GM04503 (cell line): Measurements from ENCODE around the gene JAKMIP1.

Experiments
- DNase-seq: peaks from one replicate; pipeline ENCODE4 v3.0.0-alpha.2; 2012; ENCODE audit warnings: low read depth

Gene JAKMIP1

DNA sequence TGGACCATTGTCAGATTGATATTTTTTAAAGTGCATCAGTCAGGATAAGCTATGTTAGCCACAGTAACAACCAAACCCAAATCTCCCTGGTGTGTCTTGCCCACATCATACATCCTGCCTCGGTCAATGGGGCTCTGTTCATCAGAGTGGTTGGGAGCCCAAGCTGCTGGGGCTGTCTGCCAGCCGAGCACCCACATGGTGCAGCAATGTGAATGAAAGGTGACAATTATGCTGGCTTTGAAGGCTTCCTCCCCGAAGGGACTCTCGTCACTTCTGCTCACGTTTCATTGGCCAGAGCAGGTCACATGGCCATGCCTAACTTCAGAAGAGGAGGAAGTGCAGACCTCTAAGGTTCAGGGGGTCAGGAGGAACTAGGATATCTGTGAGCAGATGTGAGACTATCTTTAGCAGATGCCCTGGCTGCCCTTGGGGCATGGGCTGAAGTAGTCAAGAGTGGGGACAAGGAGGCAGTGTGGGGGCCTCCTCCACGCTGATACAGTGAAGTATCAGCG lies 1.3 kb upstream of the JAKMIP1 start:
- DNase-seq = no peak

DNA sequence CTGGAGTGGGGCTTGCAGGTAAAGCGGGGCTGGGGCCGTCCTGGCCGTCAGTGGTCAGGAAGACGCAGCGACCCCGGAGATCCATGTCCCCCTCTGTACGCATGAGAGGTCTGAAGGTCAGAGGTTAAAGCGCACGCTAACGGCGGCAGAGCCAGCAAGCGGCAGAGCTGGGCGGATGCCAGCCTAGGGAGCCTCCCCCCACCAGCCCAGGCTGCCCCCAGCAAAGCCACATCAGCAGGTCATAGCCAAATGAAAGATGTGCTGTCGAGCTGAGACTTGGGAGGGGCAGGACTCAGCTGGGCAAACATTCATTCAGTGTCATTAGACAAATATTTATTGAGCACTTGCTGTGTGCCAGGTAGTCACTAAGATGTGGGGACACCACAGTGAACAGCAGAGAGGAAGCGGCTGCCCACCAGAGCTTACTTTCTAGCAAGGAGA lies 593 bp upstream of the JAKMIP1 start:
- no peak for DNase-seq

DNA sequence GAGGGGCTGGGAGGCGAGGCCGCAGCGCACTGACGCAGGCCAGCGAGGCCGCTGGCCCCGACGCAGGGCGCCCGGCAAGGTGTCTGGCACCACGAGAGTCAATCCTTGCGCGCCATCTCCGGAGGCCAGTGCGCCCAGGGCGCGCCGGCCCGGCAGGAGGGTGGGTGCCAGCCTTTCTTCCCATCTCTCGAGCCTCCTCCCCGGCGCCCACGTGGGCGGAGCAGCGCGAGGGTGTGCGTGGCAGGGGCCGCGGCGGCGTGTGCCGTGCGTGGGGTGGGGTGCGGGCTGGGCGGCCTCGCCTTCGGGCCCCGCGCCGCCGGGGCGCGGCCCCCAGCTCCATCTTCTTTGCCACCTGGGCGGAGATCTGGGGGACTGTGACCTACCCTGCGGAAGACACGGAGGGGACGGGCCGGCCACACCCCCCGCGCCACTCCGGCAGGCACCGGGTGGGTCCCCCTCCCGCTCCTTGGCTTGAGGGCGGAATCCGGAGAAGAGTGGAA lies 877 bp downstream of the JAKMIP1 start:
- DNase-seq = no peak

DNA sequence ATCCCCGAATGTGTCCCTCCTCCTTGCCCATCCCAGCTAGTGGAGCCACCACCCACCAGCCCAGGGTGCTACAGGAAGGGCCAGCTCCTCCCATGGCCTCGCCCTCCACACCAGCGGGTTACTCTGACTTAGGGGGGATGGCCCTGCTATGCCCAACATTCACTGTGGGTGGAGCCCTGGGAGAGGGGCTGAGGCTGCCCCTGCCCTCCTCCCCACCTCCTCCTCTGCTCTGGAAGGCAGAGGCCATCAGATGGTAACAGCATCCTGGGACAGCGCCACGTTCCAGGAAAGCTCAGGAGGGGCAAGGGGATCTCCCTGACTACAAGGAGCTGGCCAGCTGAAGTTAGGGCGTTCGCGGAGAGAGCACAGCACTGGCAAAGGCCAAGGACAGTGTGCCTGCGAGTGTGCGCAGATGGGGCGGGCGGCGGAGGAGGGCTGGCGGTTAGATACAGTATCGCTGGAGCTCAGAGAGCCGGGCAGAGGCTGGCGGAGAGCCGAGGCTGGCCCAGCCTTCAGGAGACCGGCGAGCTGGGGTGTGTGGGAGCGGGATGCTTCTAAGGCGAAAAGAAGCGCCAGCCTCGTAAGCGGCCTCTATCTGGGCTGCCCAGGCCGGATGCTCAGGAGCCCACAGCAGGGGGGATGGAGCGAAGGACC lies 1.5 kb downstream of the JAKMIP1 start:
- no peak for DNase-seq

DNA sequence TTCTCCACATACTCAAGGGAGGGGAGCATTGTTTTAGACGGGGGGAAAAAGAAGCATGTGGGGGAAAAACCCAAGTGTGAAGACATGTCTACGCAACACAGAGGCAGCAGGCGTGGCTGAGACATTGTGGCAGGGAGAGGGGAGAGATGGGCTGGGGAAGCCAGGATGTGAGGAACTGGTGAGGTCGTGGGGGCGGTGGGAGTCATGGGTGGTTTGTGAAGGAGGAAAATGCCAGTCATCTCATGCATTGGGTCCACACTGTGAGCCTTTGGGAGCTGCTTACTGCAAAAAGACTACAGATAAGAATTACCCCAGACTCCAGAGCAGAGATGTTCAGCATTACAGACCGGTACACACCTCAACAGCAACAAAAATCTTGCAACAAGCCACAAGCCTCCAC lies 2.1 kb downstream of the JAKMIP1 start:
- no peak for DNase-seq

DNA sequence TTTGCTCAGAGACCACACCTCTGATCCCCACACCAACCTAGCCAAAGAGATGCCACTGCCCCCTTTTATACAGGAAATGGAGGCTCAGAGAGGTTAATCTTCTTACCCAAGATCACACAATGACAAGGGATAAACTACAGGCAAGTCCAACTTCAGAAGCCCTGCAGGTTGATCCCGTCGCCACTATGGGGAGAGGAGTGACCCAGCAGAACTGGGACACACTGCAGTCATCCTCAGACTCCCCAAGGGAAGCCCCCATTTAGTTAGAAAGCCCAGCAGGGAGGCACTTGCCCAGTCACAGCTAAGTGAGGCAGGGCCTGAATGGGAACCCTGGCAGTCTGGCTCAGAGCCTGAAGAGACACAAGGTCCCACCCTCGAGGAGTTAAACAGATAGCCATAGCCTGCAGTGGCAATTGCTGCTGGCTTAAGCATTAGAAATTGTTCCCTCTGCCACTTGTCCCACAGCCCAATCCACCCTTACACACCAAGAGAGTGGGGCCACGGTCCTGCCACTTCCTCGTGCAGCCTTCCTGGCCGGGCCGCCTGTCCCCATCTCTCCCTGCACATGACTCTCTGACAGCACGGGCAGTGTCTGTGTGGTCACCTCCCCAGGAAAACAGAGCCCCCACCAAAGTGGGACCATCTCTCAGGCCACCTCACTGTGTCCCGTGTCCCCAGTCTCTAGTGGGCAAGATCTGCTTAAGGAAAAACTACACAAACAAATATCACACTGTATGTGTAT lies 2.7 kb downstream of the JAKMIP1 start:
- no peak for DNase-seq

DNA sequence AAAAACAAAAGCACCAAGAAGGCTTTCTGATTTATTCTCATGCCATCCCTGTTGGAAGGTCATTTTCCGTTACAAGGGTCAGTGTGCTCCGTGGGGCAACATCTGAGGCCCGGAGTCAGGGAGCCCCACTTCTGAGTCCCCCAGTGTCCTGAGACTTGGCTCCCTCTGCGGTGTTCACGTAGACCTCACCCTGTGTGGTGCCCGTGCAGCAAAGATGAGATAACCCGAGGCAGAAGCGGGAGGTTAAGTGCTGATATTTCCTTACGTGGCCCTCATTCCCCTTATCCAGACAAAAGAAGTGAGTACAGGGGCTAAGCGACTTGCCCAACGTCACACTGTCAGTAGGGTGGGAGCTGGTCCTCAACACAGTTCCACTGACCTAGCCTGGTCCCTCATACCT lies 3.5 kb downstream of the JAKMIP1 start:
- DNase-seq = no peak

DNA sequence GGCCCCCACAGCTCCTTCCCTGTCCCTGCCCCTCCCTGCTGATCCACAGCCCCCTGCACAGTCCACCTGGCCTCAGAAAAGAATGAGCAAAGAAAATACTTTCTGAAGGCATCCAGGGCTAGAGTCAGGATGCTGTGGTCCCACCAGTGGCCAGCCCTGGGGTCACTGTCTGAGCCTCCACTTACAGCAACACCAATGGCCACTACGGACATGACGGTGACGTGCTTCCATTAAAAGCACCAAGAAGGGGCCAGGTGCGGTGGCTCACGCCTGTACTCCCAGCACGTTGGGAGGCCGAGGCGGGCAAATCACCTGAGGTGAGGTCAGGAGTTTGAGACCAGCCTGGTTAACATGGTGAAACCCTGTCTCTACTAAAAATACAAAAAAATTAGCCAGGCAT lies 4.0 kb downstream of the JAKMIP1 start:
- no peak for DNase-seq

DNA sequence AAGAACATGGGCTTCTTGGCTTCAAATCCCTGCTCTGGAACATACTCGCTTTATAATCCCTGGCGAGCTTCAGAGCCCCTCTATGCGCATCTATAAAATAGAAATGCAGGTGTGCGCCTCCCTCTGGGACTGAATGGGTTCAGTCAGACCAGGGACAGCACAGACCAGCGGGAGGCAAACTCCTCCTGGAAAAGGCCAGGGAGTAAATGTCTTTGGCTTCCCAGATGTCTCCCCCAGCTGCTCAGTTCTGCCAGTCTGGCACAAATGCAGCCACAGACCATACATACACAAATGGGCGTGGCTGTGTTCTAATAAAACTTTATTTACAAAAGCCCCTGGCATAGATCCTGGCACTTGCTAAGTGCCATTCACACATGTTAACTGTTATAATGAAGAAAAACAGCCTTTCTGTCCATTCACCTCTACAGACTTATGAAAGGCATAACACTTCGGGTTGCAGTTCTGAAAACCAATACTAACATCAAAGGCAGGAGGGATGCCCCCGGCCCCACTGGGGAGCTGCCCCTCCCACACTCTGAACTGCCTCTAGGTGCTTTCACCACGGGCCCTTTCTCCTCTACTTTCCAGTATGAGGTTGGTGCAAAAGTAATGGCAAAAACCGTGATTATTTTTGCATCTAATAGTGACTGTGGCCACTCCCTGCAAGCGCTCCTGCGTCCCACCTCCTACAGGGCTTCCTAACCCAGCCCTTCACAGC lies 4.6 kb downstream of the JAKMIP1 start:
- DNase-seq = no peak

DNA sequence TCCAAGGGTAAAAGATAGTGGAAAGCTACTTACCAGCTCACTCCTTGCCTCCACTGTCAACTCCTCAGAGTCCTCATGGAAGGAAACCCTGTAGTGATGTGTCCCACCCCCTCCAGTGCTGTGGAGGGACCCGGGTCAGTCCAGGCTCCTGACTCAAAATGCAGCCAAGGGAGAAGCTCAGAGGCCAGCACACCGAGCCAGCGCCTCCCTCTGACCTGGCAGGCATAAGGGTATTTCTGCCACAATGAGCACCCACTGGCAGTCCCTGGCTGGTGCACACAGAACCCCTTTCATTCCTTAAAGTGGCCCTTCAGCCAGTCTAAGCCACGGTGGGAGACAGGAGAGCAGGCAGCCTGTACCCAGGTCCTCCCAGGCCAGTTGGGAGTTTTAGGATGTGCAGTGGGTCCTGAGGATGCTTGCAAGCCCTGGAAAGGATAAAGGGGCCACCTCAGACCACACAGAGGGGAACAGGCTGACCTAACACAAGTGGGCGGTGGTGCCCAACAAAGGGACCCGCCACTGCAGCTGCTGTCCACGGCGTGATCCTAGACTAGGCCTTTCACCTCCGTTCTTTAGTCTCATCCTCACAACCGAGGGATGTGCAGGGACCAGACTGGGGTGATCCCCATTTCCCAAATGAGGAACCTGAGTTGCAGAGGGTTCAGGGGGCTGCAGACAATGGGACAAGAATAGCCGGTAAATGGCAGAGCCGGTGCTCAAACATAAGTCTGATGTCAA lies 5.7 kb downstream of the JAKMIP1 start:
- no peak for DNase-seq

DNA sequence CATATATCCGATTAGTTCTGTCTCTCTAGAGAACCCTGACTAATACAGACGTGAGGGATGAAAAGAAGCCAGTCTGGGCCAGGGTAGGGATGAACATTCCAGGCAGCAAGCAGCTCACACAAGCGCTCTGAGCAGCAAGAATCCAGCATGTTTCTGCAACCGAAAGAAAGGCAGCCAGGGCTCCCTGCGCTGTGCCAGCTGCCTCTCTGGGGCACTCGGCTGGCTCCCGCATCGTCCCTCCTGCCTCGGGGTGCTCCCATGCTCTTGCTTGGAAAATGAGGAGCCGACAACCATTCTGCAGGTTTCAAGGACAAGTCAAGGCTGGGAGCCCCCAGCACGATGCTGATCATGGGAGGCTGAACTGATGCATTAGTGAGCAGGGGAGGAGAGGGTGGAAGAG lies 7.0 kb downstream of the JAKMIP1 start:
- DNase-seq = no peak

DNA sequence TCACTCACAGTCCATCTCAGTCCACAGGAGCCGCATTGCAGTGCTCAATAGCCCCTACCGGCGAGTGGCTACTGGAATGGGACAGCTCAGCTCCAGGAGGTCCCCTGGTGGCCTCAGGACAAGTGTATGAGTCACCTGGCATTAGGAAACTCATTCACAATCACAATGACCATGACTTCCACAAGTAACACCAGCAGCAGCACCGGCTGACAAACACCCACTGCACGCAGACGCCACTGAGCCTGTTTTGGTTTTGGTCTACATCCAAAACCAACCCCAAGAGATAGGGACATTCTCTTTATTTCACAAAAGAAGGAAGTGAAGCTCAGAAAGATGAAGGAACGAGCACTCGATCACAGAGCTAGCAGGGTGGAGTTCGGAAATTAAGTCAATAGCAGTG lies 8.1 kb downstream of the JAKMIP1 start:
- DNase-seq = no peak

DNA sequence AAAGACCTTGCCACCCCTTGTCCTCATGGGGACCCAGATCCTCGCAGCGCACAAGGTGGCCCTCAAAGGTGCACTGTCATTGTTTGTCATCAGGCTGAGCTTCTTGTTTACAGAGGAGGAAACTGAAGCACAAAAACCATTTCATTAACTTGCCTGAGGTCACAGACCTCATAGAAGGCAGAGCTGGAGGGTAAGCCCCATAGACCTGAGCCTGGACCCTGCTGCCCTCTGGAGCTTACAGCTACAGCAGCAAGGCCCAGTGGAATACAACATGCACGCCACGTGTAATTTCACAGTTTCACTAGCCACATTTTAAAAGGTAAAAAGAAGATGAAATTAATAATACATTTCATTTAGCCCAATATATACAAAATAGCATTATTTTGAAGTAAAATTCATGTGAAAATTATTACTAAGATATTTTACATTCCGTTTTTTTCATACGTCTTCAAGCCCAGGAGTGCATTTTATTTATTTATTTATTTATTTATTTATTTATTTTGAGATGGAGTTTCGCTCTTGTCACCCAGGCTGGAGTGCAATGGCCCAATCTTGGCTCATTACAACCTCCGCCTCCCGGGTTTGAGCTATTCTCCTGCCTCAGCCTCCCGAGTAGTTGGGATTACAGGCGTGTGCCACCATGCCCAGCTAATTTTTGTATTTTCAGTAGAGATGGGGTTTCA lies 8.8 kb downstream of the JAKMIP1 start:
- no peak for DNase-seq

DNA sequence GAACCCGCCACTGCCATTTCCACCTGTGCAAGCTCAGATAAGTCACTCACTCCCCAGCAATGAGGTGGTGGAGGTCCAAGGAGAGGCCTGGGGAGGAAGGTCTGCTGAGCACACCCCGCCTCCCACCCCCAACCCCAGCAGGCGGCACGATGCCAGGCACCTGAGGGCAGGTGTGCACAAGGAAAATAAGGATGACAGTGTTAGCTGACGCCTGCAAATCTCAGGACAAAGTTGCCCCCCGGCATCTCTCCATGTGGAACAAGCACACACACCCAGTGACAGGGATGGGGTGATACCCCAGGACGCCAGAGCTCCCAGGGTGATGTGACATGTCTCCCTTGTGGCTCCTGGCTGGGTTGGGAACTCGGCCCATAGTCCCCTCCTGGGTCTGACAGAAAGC lies 9.9 kb downstream of the JAKMIP1 start:
- DNase-seq = no peak

DNA sequence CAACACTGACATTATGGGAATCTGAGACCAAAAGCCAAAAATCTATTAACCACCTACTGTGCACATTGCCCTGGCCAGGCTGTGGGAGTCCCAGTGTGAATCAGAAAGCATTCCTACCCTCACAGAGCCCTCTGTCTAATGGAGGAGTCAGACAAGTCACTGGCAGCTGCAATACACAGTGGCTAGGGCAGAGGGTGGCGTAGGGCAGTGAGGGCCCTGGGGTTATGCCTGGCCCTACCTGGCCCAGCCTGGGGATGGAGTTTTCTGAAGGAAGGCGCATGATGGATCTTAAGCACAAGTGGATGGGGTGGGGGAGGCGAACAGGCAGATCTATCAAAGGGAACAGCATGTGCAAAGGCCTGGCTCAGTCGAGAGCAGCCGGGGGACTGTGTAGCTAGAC lies 10.8 kb downstream of the JAKMIP1 start:
- DNase-seq = no peak

DNA sequence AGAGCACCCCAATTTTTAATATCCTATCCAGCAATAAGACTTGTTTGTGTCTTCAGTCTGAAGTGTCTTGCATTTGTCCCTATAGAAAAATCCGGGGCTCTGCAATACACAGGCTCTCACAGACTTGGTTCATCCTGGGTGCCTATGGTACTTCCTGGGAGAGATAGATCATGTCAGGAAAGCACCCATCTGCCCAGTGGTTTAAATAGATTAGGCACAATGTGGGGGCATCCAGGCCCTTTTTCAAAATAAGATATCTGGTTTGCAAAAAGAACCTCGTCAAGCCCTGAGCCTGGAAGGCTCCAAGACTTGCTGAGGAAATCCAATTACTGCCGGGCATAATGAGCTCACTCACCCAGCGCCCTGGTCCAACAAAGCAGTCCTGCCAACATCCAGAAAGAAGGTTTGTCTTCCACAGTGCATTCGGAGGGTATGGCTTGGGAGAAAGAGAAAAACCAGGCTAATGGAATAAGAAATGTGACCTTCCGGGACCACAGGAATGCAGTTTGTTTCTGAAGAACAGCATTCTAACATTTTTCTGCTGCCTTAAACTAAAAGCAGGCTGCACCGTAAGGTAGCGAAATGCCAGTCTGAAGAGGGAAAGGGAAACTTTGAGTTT lies 11.6 kb downstream of the JAKMIP1 start:
- no peak for DNase-seq

DNA sequence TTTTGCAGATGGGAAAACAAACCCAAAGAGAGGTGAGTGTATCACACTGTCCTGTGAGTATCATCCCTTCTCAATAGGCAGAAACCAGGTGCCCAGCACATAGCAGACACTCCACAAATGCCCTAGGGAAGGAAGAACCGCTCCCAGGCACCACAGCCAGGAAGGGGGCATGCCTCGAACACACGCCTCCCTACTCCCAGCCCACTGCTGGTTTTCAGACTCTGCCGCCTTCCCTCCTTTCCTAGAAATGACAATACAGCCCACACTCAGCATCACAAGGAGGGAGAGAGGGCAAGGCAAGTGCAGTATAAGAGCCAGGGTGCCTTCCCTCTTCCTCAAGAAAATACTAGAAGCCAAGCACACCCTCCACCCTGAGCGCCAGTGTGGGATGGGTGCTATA lies 16.2 kb downstream of the JAKMIP1 start:
- DNase-seq = no peak

DNA sequence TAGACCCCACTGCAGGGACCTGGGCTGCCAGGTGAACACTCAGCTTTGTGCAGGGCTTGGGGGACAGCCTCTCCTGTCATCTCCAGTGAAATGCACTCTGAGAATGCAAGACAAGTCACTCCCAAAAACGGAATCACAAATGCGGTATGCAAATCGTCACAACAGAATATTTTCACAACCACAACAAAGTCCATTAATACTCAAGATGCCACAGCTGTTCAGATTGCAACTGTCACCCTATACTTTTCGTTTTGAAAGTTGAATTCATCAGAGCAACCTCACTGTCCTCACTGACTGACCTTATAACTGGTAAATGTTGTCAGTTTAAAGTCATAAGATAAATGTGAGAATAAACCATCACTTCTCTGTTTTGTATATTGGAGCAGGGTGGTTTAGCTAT lies 16.6 kb downstream of the JAKMIP1 start:
- no peak for DNase-seq

DNA sequence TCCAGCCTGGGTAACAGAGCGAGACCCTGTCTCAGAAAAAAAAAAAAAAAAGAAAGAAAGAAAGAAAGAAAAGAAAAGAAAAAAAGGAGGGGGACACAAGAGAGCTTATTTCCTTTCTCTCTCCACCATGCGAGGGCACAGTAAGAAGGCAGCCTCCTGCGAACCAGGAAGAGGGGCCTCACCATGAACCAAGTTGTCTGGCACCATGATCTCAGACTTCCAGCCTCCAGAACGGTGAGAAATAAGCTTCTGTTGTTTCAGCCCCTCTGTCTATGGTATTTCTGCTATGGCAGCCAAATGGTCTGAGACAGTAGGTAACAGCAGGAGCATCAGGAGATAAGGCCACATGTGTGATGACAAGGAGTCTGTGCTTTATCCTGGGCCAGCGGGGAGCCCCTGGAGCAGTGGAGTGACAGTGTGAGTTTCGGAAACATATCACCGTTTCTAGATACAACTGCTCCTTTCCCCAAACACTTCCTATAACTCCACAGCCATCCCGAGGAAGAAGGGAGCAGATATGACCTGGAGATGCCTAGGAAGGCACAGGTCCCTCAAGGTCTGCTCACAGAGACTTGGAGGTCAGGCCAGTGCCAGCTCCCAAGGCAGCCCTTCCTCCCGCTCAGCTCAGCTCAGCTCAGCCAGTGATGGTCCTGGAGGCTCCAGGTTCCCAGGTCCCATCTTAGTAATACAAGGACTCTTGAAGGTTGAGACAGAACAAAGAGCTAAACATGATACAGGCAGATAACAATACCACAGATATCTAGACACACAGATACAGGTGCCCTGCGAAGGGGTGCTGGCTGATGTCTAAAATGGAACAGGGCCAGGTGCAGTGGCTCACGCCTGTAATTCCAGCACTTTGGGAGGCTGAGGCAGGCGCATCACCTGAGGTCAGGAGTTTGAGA lies 17.7 kb downstream of the JAKMIP1 start:
- DNase-seq = no peak
